Measurements from ENCODE around the gene GATA5. TPM values are rescaled to one million over a fixed set of nuclear protein-coding genes. Genes with fewer than 3 reads are reported as not detected.

Gene GATA5
- total and polyA plus RNA-seq, 4 donors: 0.49 to 15.2 (median 1.3) TPM

GRCh38 chr20:62417981-62418708 is 57.6 kb downstream of the GATA5 start:
- TF ChIP-seq CTCF (IDR thresholded peaks at IDR 0.05; ENCODE audit: control extremely low read depth, extremely low read depth): no peak
- WGBS, 2 donors: 80 to 87% methylated on average over 25 of the region's 25 CpGs
- Histone ChIP-seq H3K9ac (ENCODE audit: insufficient read depth in 1 of 2, low read length in 2 of 2) (no peak overlapping the region), H3K4me1 (ENCODE audit: control insufficient read depth in 5 of 5, insufficient read depth in 5 of 5, low read length in 5 of 5) (peaks cover 0 to 4% (median 0%) of the 10 kb centered on the region in 5 donors), H3K27me3 (ENCODE audit: control insufficient read depth in 3 of 3, insufficient read depth in 3 of 3, low read length in 2 of 3) (no peaks in the 10 kb centered on the region), H3K27ac (ENCODE audit: low read depth in 1 of 2, low read length in 1 of 2) (no peak overlapping the region), H3K36me3 (ENCODE audit: control insufficient read depth in 4 of 4, insufficient read depth in 4 of 4, low read length in 4 of 4) (no peaks in the 10 kb centered on the region), H3K9me3 (ENCODE audit: control insufficient read depth in 4 of 4, insufficient read depth in 3 of 4, low read length in 3 of 4) (no peaks in the 10 kb centered on the region), H3K4me3 (no peak overlapping the region)
- DNase-seq: no peak
- ATAC-seq (ENCODE audit: insufficient read depth, low FRiP score): no peak

DNA sequence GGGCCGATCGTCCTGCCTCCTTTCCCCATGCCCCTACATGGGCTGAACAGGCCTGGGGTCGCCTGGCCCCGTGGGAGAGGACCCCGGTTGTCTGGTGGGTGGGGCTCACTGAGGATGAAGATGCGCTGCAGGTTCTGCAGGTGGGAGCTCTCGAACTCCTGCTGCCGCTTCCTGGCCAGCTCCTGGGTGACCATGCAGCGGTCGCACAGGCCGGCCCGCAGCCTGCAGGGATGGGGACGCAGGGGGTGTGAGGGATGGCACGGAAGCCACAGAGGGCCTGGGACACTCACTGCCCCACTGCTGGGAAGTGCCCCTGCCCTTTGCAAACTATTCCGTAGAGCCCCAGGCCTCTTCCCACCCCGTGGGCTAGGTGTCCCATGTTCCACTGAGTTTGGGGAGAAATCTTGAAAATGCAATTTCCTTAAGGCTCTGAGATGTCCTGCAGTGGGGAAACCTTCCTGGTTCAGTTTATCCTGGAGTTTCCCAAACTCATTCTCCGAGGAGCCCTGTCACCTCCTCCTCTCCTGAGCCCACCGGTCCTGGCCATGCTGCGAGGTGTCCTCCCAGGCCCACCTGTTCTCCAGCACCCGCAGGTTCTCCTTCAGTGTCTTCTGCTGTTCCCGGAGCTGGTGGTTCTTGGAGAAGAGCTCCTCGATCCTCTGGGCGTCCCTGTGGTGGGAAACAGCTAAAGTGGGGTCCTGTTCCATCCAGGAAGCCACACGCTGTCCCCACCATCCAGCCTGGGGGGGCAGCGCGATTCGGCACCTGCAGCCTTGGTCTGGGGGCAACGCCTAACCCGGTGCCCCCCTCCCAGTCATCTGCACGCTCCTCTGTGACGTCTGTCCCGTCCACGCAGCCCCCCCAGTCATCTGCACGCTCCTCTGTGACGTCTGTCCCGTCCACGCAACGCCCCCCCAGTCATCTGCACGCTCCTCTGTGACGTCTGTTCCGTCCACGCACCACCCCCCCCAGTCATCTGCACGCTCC is 58.9 kb downstream of the GATA5 start:
- DNase-seq: no peak
- no peaks in the 10 kb centered on the region for H3K27me3 ChIP-seq (ENCODE audit: control insufficient read depth in 3 of 3, insufficient read depth in 3 of 3, low read length in 2 of 3)
- no peak overlapping the region for H3K9ac ChIP-seq (ENCODE audit: insufficient read depth in 1 of 2, low read length in 2 of 2)
- H3K4me1 ChIP-seq (ENCODE audit: control insufficient read depth in 5 of 5, insufficient read depth in 5 of 5, low read length in 5 of 5): no peaks in the 10 kb centered on the region
- no peak for TF ChIP-seq CTCF (IDR thresholded peaks at IDR 0.05; ENCODE audit: control extremely low read depth, extremely low read depth)
- ATAC-seq (ENCODE audit: insufficient read depth, low FRiP score): no peak
- H3K36me3 ChIP-seq (ENCODE audit: control insufficient read depth in 4 of 4, insufficient read depth in 4 of 4, low read length in 4 of 4): no peaks in the 10 kb centered on the region
- 84 to 85% methylated on average over 43 of the region's 43 CpGs for WGBS, 2 donors
- no peaks in the 10 kb centered on the region for H3K9me3 ChIP-seq (ENCODE audit: control insufficient read depth in 4 of 4, insufficient read depth in 3 of 4, low read length in 3 of 4)
- H3K4me3 ChIP-seq: no peak overlapping the region
- no peak overlapping the region for H3K27ac ChIP-seq (ENCODE audit: low read depth in 1 of 2, low read length in 1 of 2)

DNA sequence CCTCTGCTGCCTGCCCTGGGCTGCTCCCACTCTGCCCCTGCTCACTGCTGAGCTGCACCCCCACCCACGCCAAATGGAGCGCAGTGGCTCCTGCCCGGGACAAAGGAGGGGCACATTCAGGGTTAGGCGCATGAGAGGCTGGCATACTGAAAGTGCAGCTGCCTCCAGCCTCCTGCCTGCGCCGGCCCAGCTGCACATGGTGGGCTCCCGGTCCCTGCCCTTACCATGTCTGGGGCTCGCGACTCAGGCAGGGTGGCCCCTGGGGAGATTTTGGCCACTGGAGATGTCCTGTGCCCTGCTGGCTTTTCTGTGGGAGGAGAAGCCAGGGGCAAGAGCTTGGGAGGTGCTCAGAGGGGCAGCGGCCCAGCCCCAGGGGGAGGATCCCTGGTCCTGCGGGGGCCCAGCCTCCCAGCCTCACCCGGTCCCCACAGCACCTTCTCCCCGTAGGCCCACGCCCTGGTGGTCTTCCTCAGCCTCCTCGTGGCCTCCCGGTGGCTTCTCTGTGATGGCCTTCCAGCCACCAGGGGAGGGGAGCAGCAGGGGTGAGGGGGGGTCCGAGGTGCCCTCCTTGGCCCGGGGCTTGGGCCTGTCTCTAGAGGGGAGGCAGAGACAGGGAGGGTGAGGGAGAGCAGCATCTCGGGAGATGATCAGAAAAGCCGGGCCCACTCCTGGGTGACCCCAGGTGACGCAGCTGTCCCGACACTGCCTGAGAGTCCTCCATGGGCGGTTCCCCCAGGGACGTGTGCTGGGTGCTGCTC is 60.3 kb downstream of the GATA5 start:
- H3K36me3 ChIP-seq (ENCODE audit: control insufficient read depth in 4 of 4, insufficient read depth in 4 of 4, low read length in 4 of 4): no peaks in the 10 kb centered on the region
- ATAC-seq (ENCODE audit: insufficient read depth, low FRiP score) (no peak), DNase-seq (no peak)
- 84 to 88% methylated on average over 21 to 24 of the region's 24 CpGs for WGBS, 2 donors
- no peak overlapping the region for H3K9ac ChIP-seq (ENCODE audit: insufficient read depth in 1 of 2, low read length in 2 of 2)
- H3K27ac ChIP-seq (ENCODE audit: low read depth in 1 of 2, low read length in 1 of 2): no peak overlapping the region
- no peaks in the 10 kb centered on the region for H3K27me3 ChIP-seq (ENCODE audit: control insufficient read depth in 3 of 3, insufficient read depth in 3 of 3, low read length in 2 of 3)
- H3K9me3 ChIP-seq (ENCODE audit: control insufficient read depth in 4 of 4, insufficient read depth in 3 of 4, low read length in 3 of 4): no peaks in the 10 kb centered on the region
- peaks cover 0 to 3% (median 0%) of the 10 kb centered on the region in 5 donors for H3K4me1 ChIP-seq (ENCODE audit: control insufficient read depth in 5 of 5, insufficient read depth in 5 of 5, low read length in 5 of 5)
- no peak for TF ChIP-seq CTCF (IDR thresholded peaks at IDR 0.05; ENCODE audit: control extremely low read depth, extremely low read depth)
- H3K4me3 ChIP-seq: no peak overlapping the region
